Smooth muscle cell (in vitro differentiated cells): ENCODE results near the gene LPAR2. TPM values are rescaled to one million over a fixed set of nuclear protein-coding genes. Genes with fewer than 3 reads are reported as not detected.

Source experiments
- DNase-seq: peaks from one replicate; lab custom pipeline; 2025; ENCODE audit not compliant: unreplicated experiment; lab: John Stamatoyannopoulos, UW
- H2AFZ ChIP-seq: fragments of 200-600 bp; sonication (generic); 2 replicates; pipeline ENCODE4 v1.6.0; 2016; ENCODE audit warnings: antibody characterized with exemption, low read depth, mild to moderate bottlenecking
- H3F3A ChIP-seq: fragments of 200-600 bp; sonication (generic); 2 replicates; pipeline ENCODE4 v1.6.0; 2017; ENCODE audit warnings: antibody characterized with exemption, low read depth
- H3K27ac ChIP-seq: fragments of 200-600 bp; sonication (generic); 2 replicates; pipeline ENCODE4 v1.5.1; 2016; ENCODE audit warnings: low read depth, mild to moderate bottlenecking
- H3K27me3 ChIP-seq: fragments of 200-600 bp; sonication (generic); 2 replicates; pipeline ENCODE4 v1.6.1; 2016; ENCODE audit warnings: low read depth, mild to moderate bottlenecking
- H3K36me3 ChIP-seq: fragments of 200-600 bp; sonication (generic); 2 replicates; pipeline ENCODE4 v1.5.1; 2016; ENCODE audit warnings: low read depth
- H3K4me1 ChIP-seq: fragments of 200-600 bp; sonication (generic); 2 replicates; pipeline ENCODE4 v1.5.1; 2016; ENCODE audit warnings: low read depth
- H3K4me2 ChIP-seq: fragments of 200-600 bp; sonication (generic); 2 replicates; pipeline ENCODE4 v1.6.0; 2016; ENCODE audit warnings: mild to moderate bottlenecking
- H3K4me3 ChIP-seq: fragments of 200-600 bp; sonication (generic); 2 replicates; pipeline ENCODE4 v1.5.1; 2016; ENCODE audit warnings: mild to moderate bottlenecking
- H3K79me2 ChIP-seq: fragments of 200-600 bp; sonication (generic); 2 replicates; pipeline ENCODE4 v1.6.0; 2016; ENCODE audit warnings: low read depth, mild to moderate bottlenecking
- H3K9ac ChIP-seq: fragments of 200-600 bp; sonication (generic); 2 replicates; pipeline ENCODE4 v1.6.0; 2016; ENCODE audit warnings: low read depth
- H3K9me3 ChIP-seq: fragments of 200-600 bp; sonication (generic); replicated peaks from 2 replicates; pipeline ENCODE4 v1.5.1; 2016; ENCODE audit warnings: low read depth
- H4K20me1 ChIP-seq: fragments of 200-600 bp; sonication (generic); 2 replicates; pipeline ENCODE4 v1.6.0; 2016; ENCODE audit warnings: low read depth
- CTCF ChIP-seq: fragments of 200-600 bp; sonication (generic); IDR thresholded peaks from 2 replicates; pipeline ENCODE4 v1.5.1; 2017; ENCODE audit warnings: borderline replicate concordance, mild to moderate bottlenecking, antibody characterized with exemption; ENCODE audit not compliant: insufficient read depth, poor library complexity, severe bottlenecking
- WGBS: methylation state at CpG from one replicate; pipeline ENCODE4 v1.1.7; 2016; ENCODE audit warnings: low lambda C conversion rate; 5-methylcytosine and 5-hydroxymethylcytosine counted together
- polyA plus RNA-seq: library from polyadenylated mRNA; unstranded; fragments of >200 nt; fragmentation: Nextera tagmentation; extraction: Ambion mirVana; gene quantifications from 2 replicates; pipeline ENCODE4 v1.2.1, GENCODE V29; 2016
- total RNA-seq: library from RNA; depleted of rRNA; stranded (reverse); fragments of >200 nt; gene quantifications from 2 replicates; pipeline ENCODE4 v1.2.3, GENCODE V29; 2014

The LPAR2 gene
- total and polyA plus RNA-seq, 2 experiments from 2014 or later, result 13.2 to 20.1 TPM

GRCh38 chr19:19619849-19620210 lies 8.2 kb downstream of the LPAR2 start:
- no peaks in the 10 kb centered on the region for H3K36me3 ChIP-seq

GRCh38 chr19:19619181-19619848 lies 8.7 kb downstream of the LPAR2 start:
- no peak overlapping the region for H2AFZ ChIP-seq
- H3K4me2 ChIP-seq, result peak overlapping the region; percentile 88
- no peaks in the 10 kb centered on the region for H3K79me2 ChIP-seq
- no peaks in the 10 kb centered on the region for H3K27me3 ChIP-seq
- H3K9ac ChIP-seq, result no peak overlapping the region
- H3F3A ChIP-seq, result no peaks in the 10 kb centered on the region
- H3K9me3 ChIP-seq, result no peaks in the 10 kb centered on the region
- no peaks in the 10 kb centered on the region for H4K20me1 ChIP-seq
- no peak for DNase-seq
- no peak for TF ChIP-seq CTCF
- H3K4me1 ChIP-seq, result no peaks in the 10 kb centered on the region
- H3K36me3 ChIP-seq, result no peaks in the 10 kb centered on the region
- H3K4me3 ChIP-seq, result peak overlapping the region; percentile 56
- no peak overlapping the region for H3K27ac ChIP-seq
- 84% methylated on average over 21 of the region's 21 CpGs for WGBS

More at GRCh38 chr19:19619849-19620210, 8.2 kb downstream of the LPAR2 start:
- no peak overlapping the region for H3K4me2 ChIP-seq
- no peaks in the 10 kb centered on the region for H3K9me3 ChIP-seq
- no peak overlapping the region for H3K27ac ChIP-seq
- no peak overlapping the region for H3K9ac ChIP-seq
- no peak for TF ChIP-seq CTCF
- H3K27me3 ChIP-seq, result no peaks in the 10 kb centered on the region
- no peaks in the 10 kb centered on the region for H3K79me2 ChIP-seq
- no peak overlapping the region for H3K4me3 ChIP-seq
- H4K20me1 ChIP-seq, result no peaks in the 10 kb centered on the region
- no peaks in the 10 kb centered on the region for H3K4me1 ChIP-seq
- no peak for DNase-seq
- no peaks in the 10 kb centered on the region for H3F3A ChIP-seq
- 83% methylated on average over 7 of the region's 7 CpGs for WGBS
- no peak overlapping the region for H2AFZ ChIP-seq

- Histone ChIP-seq H3F3A (no peaks in the 10 kb centered on the region), H2AFZ (peak within 1 kb of the TSS; percentile 78), H3K9me3 (no peaks in the 10 kb centered on the region), H3K4me2 (peak within 1 kb of the TSS; percentile 88), H3K36me3 (no peaks in the 10 kb centered on the region), H3K27ac (no peak within 1 kb of the TSS), H3K27me3 (no peaks in the 10 kb centered on the region), H3K4me3 (peak within 1 kb of the TSS; percentile 56), H3K79me2 (no peaks in the 10 kb centered on the region), H4K20me1 (no peaks in the 10 kb centered on the region), H3K4me1 (no peaks in the 10 kb centered on the region), H3K9ac (no peak within 1 kb of the TSS)
- peak; percentile 74 for DNase-seq
- TF ChIP-seq CTCF, result no peak
- WGBS, result 12% methylated on average over 40 of the region's 80 CpGs
Measured at GRCh38 chr19:19618219-19619051, 9.6 kb downstream of the LPAR2 start, which contains the start of gene PBX4. Gene PBX4, minus strand, starts transcription at chr19:19618687. Its CDS starts 58 bp downstream, at chr19:19618629.
